K562 (cell line): Measurements from ENCODE around the gene RPS6KA2. TPM values are rescaled to one million over a fixed set of nuclear protein-coding genes. Genes with fewer than 3 reads are reported as not detected.

Experiments used
- ATAC-seq: fragments of 200-7000 bp; cut with Tn5 transposase; 3 replicates; pipeline ENCODE4 v1.9.1; 2020; ENCODE audit warnings: moderate library complexity
- BruUV-seq: library from RNA; stranded (reverse); fragments of 400-500 nt; replicated peaks from 2 replicates; lab custom pipeline; 2021; lab: Mats Ljungman, UMichigan
- CTCF ChIA-PET: fragments of 300-600 bp; formaldehyde crosslinking; extraction: SDS; loops from one replicate; lab custom pipeline; 2021; ENCODE audit warnings: low intra/inter-chr PET ratio; lab: Yijun Ruan, JAX
- POLR2A ChIA-PET: fragments of 300-600, 350-650 bp; sonication (Branson Sonifier 250); formaldehyde crosslinking; extraction: SDS; loops from one replicate; lab custom pipeline; 2021; ENCODE audit warnings: antibody characterized with exemption, inconsistent platforms; lab: Yijun Ruan, JAX
- DNase-seq, 4 experiments: peaks; one replicate each; pipeline versions ENCODE4 v3.0.0 to v3.0.0-alpha.2; 2011 to 2018; ENCODE audit warnings: low spot score in 3 of 4, mixed read lengths in 3 of 4; ENCODE audit errors: extremely low read depth in 1 of 4
- FAIRE-seq: peaks from 2 replicates; lab custom pipeline; 2011; peaks lifted over from hg19 to GRCh38; lab: Jason Lieb, UNC
- H2AFZ ChIP-seq: 2 replicates; pipeline ENCODE4 v1.6.0; 2011; ENCODE audit warnings: low read depth, low read length, control low read depth, inconsistent platforms
- H3K27ac ChIP-seq: fragments of 200-600 bp; 3 replicates; pipeline ENCODE4 v1.8.0; 2011; ENCODE audit warnings: low read depth, mild to moderate bottlenecking, control low read depth, inconsistent platforms, low read length, moderate library complexity, mixed read lengths; ENCODE audit errors: extremely low read depth
- H3K27me3 ChIP-seq, 2 experiments: fragments of 300-600 bp in 1 of 2; 2 replicates in 1 of 2; 3 replicates in 1 of 2; pipeline versions ENCODE4 v1.6.0 to v1.8.0; 2011; ENCODE audit warnings: inconsistent platforms in 2 of 2, low read length in 2 of 2, mild to moderate bottlenecking in 1 of 2, mixed read lengths in 1 of 2, moderate library complexity in 1 of 2; ENCODE audit not compliant: control insufficient read depth in 2 of 2, insufficient read depth in 2 of 2
- H3K36me3 ChIP-seq: fragments of 300-600 bp; 3 replicates; pipeline ENCODE4 v1.8.0; 2011; ENCODE audit warnings: mild to moderate bottlenecking, low read length, inconsistent platforms; ENCODE audit not compliant: control insufficient read depth, insufficient read depth
- H3K4me1 ChIP-seq, 2 experiments: fragments of 200-600 bp in 1 of 2; replicated peaks in 1 of 2; 2 replicates in 1 of 2; 3 replicates in 1 of 2; pipeline versions ENCODE4 v1.5.1 to v1.8.0; 2011; ENCODE audit warnings: inconsistent platforms in 2 of 2, low read length in 2 of 2, mild to moderate bottlenecking in 1 of 2, mixed read lengths in 1 of 2, moderate library complexity in 1 of 2; ENCODE audit not compliant: control insufficient read depth in 2 of 2, insufficient read depth in 2 of 2
- H3K4me2 ChIP-seq: 2 replicates; pipeline ENCODE4 v1.6.1; 2011; ENCODE audit warnings: low read length, control low read depth, inconsistent platforms, mixed read lengths; ENCODE audit not compliant: insufficient read depth
- H3K4me3 ChIP-seq: fragments of 200-600 bp; sonication (generic), shearing (Covaris generic); 2 replicates; pipeline ENCODE4 v1.5.1; 2016; ENCODE audit warnings: control low read depth, inconsistent platforms
- H3K79me2 ChIP-seq: fragments of 200-600 bp; 3 replicates; pipeline ENCODE4 v1.8.0; 2011; ENCODE audit warnings: low read length, inconsistent platforms; ENCODE audit not compliant: control insufficient read depth, insufficient read depth
- H3K9ac ChIP-seq, 2 experiments: 2 replicates each; pipeline versions ENCODE4 v1.6.0 to v1.6.1; 2011; ENCODE audit warnings: low read depth in 2 of 2, low read length in 2 of 2, control low read depth in 1 of 2, inconsistent platforms in 1 of 2, mild to moderate bottlenecking in 1 of 2, mixed read lengths in 1 of 2; ENCODE audit not compliant: insufficient read depth in 1 of 2
- H3K9me1 ChIP-seq: one replicate; pipeline ENCODE4 v1.6.0; 2011; ENCODE audit warnings: inconsistent platforms, mild to moderate bottlenecking, low read length, moderate library complexity; ENCODE audit not compliant: control insufficient read depth, insufficient read depth
- H3K9me3 ChIP-seq: replicated peaks from 2 replicates; pipeline ENCODE4 v1.5.1; 2011; ENCODE audit warnings: low read depth, low read length, inconsistent platforms; ENCODE audit not compliant: control insufficient read depth, insufficient read depth
- H4K20me1 ChIP-seq: replicated peaks from 2 replicates; pipeline ENCODE4 v1.6.1; 2011; ENCODE audit warnings: low read length, inconsistent platforms, mixed read lengths; ENCODE audit not compliant: control insufficient read depth, insufficient read depth
- ETV1 ChIP-seq: fragments of 450-650 bp; conservative IDR thresholded peaks from 2 replicates; pipeline ENCODE4 v1.6.1; 2016; ENCODE audit warnings: missing genetic modification characterization, control low read depth, low read depth, missing compliant biosample characterization
- FOXM1 ChIP-seq, 2 experiments: fragments of 450-650 bp in 1 of 2; sonication (generic) in 1 of 2; formaldehyde crosslinking in 1 of 2; IDR thresholded peaks; 2 replicates each; pipeline versions ENCODE4 v1.6.1 to v1.9.0; 2017 to 2022; ENCODE audit warnings: low read depth in 2 of 2, mild to moderate bottlenecking in 2 of 2, missing genetic modification reagents in 1 of 2, moderate library complexity in 1 of 2
- MCM2 ChIP-seq: fragments of 450-650 bp; IDR thresholded peaks from 2 replicates; pipeline ENCODE4 v1.6.1; 2017; ENCODE audit warnings: low read depth, mild to moderate bottlenecking
- MYNN ChIP-seq, 2 experiments: sonication (generic); formaldehyde crosslinking in 1 of 2; IDR thresholded peaks; 2 replicates each; pipeline versions ENCODE4 v1.5.0 to v1.6.1; 2016 to 2020; ENCODE audit warnings: antibody characterized with exemption in 1 of 2, missing genetic modification reagents in 1 of 2
- ZNF384 ChIP-seq: IDR thresholded peaks from 2 replicates; pipeline ENCODE4 v1.6.1; 2012; ENCODE audit warnings: low read depth, low read length, improper control_type of control experiment
- WGBS: fragments of 100-300 bp; shearing (Covaris generic); methylation state at CpG from one replicate; pipeline ENCODE4 v1.1.6; 2016; ENCODE audit warnings: low coverage, mixed read lengths; ENCODE audit not compliant: insufficient coverage; ENCODE audit errors: missing lambda C conversion rate; 5-methylcytosine and 5-hydroxymethylcytosine counted together
- in situ Hi-C: fragments of 300-500 bp; cut with MboI; formaldehyde crosslinking; loops from 4 replicates; pipeline ENCODE4 v1.15.0; 2018; ENCODE audit warnings: inconsistent platforms, mixed read lengths
- intact Hi-C: fragments of 100-400 bp; cut with micrococcal nuclease; formaldehyde crosslinking; loops from 2 replicates; pipeline ENCODE4 v1.14.2; 2022
- polyA plus RNA-seq, 8 experiments: library from polyadenylated mRNA; depleted of rRNA in 4 of 8; stranded (reverse) in 5 of 8; unstranded in 3 of 8; fragments of >200 nt; fragmentation: Nextera tagmentation in 2 of 8; fragmentation: Illumina TruSeq in 1 of 8; extraction: Ambion mirVana in 2 of 8; extraction: Trizol in 1 of 8; gene quantifications; 2 replicates each; pipeline versions ENCODE4 v1.2.1 to v1.2.3, GENCODE V29; 2011 to 2014; ENCODE audit warnings: inconsistent platforms in 1 of 8, missing spikeins in 1 of 8
- total RNA-seq, 7 experiments: library from RNA; depleted of rRNA in 6 of 7; stranded (reverse); fragments of >200 nt in 6 of 7; fragmentation: Illumina TruSeq in 2 of 7; extraction: Trizol in 2 of 7; gene quantifications; 2 replicates each; pipeline versions ENCODE4 v1.2.1 to v1.2.3, GENCODE V29; 2011 to 2021; ENCODE audit warnings: low replicate concordance in 1 of 7
- TF ChIP-seq, protein P1 (sequence below): sonication (generic); formaldehyde crosslinking; IDR thresholded peaks from 2 replicates; pipeline ENCODE4 v1.8.0; 2022; ENCODE audit warnings: mild to moderate bottlenecking, low read depth, missing genetic modification reagents

The RPS6KA2 gene
- total and polyA plus RNA-seq, 9 of the 15 experiments (the other 6 are each of a cell fraction or from before 2014, with no cell fraction given) = 0.29 to 1.00 (median 0.53) TPM

GRCh38 chr6:166476634-166477215, 150.3 kb downstream of the RPS6KA2 start:
- TF ChIP-seq, protein P1, sequence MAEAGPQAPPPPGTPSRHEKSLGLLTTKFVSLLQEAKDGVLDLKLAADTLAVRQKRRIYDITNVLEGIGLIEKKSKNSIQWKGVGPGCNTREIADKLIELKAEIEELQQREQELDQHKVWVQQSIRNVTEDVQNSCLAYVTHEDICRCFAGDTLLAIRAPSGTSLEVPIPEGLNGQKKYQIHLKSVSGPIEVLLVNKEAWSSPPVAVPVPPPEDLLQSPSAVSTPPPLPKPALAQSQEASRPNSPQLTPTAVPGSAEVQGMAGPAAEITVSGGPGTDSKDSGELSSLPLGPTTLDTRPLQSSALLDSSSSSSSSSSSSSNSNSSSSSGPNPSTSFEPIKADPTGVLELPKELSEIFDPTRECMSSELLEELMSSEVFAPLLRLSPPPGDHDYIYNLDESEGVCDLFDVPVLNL = no peak
- TF ChIP-seq ETV1 (tag) = no peak
- TF ChIP-seq MCM2 = no peak
- no peak for TF ChIP-seq MYNN (IDR thresholded peaks at IDR 0.05)
- TF ChIP-seq MYNN (CRISPR knock-in tag; IDR thresholded peaks at IDR 0.05) = no peak
- TF ChIP-seq ZNF384 = no peak
- TF ChIP-seq FOXM1 (IDR thresholded peaks at IDR 0.05; ENCODE audit: low read depth) = no peak
- no peak for TF ChIP-seq FOXM1 (CRISPR knock-in tag; IDR thresholded peaks at IDR 0.05; ENCODE audit: low read depth)
- ChIA-PET POLR2A (interaction anchor here (1.4 kb wide), 1 partner anchor 12 kb away, joined by 6 read pairs; no protein-coding TSS in a partner anchor), CTCF (no interaction called here)
- FAIRE-seq = no peak
- in situ Hi-C loops = no loop called here
- WGBS = 0% methylated on average over 15 of the region's 15 CpGs
- Histone ChIP-seq H3K9me3 (no peaks in the 10 kb centered on the region), H3K4me1 (peaks cover 0 to 4% of the 10 kb centered on the region in 2 experiments; a peak in 1 of 5 replicates), H3K9ac (no peak overlapping the region), H3K4me2 (no peak overlapping the region), H3K27ac (no peak overlapping the region), H3K27me3 (peaks cover 52 to 71% of the 10 kb centered on the region in 2 experiments), H2AFZ (no peak overlapping the region), H3K4me3 (no peak overlapping the region), H3K79me2 (no peaks in the 10 kb centered on the region), H4K20me1 (peaks cover 6% of the 10 kb centered on the region; the same call in 1 of the 2 replicates), H3K9me1 (peaks cover 5% of the 10 kb centered on the region), H3K36me3 (no peaks in the 10 kb centered on the region)
- no TSS peak for BruUV-seq
- peak in 1 of 4 experiments; percentile 18 for DNase-seq
- intact Hi-C loops = no loop called here
- ATAC-seq = peak; percentile 68
